Forelimb muscle (tissue), 1 donor: ENCODE data around the gene NOSTRIN. TPM values are rescaled to one million over a fixed set of nuclear protein-coding genes. Genes with fewer than 3 reads are reported as not detected.
"Not testable (repeated sequence)": the region's sequence is repeated elsewhere in the genome, so short reads cannot be mapped to it uniquely, and the experiment has no call there.

Experiments
- DNase-seq: peaks from one replicate; pipeline ENCODE4 v3.0.0-alpha.2; 2013; ENCODE audit warnings: low read depth
- polyA plus RNA-seq: library from polyadenylated mRNA; unstranded; fragments of 120-200 nt; gene quantifications from one replicate; pipeline ENCODE4 v1.2.1, GENCODE V29; 2013; ENCODE audit not compliant: insufficient read length

Gene NOSTRIN
- polyA plus RNA-seq, 1 donor, result 9.2 TPM

DNA sequence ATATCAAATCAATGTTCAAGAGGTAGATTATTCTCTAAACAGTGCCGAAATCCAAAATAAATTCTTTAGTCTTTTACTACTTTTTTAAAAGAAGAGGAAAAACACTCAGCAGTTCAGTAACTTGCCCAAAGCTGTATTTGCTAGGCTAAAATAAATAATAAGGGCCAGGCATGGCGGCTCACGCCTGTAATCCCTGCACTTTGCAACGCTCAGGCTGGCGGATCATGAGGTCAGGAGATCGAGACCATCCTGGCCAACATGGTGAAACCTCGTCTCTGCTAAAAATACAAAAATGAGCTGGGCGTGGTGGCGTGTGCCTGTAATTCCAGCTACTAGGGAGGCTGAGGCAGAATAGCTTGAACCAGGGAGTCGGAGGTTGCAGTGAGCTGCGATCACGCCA lies 79.7 kb downstream of the NOSTRIN start:
- DNase-seq, result not testable (repeated sequence)

DNA sequence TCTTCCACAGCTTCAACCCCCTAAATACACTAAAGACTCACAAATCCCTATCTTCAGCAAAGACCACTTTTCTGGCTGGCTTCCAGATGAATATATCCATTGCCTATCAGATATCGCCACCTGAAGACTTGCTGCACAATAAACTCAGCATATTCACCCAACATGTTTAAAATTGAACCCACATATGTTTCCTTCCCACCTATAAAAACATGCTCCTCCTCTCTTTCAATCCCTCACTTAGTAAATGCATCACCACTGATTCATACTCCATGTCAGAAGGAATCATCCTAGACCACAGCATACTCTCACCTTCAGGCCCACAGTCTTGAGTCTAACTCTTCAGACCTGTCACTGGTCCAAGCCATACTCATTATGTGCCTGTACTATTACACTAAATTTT lies 82.5 kb downstream of the NOSTRIN start:
- no peak for DNase-seq

DNA sequence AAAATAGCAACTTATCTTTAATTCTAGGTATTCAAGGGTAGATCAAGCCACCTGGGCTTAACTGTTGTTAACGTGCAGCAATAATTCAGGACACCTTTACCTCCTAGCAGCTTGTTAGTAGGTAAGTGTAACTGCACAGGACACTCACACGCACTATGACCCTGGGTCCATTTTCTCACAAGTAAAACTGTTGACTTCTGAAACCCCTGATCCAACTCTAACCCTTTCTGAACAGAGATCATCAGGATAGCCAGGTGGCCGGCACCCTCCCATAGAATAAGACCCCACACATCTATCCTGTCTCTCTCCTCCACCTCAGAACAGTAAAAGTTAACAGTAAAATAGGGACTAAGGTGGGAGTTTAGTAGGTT lies 87.2 kb downstream of the NOSTRIN start:
- DNase-seq, result no peak

- DNase-seq, result peak; percentile 84
Measured at GRCh38 chr2:168890006-168890782, 87.8 kb downstream of the NOSTRIN start, which contains the start of gene SPC25. Gene SPC25 (minus strand): TSS chr2:168890430. CDS start chr2:168889519, 911 bp downstream.

GRCh38 chr2:168892327-168892726 lies 89.9 kb downstream of the NOSTRIN start:
- DNase-seq, result no peak

DNA sequence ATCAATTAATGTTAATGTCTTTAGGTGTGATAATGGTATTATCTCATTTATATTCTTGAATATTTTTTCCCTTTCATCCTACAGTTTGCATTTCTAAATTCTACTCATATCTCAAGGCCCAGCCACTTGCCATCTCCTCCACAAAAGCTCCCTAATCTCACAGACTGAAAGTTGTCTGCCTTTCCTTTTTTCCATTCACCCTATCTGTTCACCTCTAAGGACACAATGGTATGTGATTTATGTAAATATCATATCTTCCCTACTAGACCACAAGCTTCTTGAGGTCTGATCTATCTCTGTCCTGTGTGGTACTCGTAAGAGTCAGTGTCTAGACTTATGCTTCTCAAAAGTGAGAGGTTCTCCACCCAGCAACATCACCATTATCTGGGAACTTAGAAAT lies 91.7 kb downstream of the NOSTRIN start:
- DNase-seq, result no peak

- DNase-seq, result no peak
Measured at GRCh38 chr2:168894720-168895119, 92.3 kb downstream of the NOSTRIN start.

GRCh38 chr2:168895771-168896170 lies 93.3 kb downstream of the NOSTRIN start:
- no peak for DNase-seq

DNA sequence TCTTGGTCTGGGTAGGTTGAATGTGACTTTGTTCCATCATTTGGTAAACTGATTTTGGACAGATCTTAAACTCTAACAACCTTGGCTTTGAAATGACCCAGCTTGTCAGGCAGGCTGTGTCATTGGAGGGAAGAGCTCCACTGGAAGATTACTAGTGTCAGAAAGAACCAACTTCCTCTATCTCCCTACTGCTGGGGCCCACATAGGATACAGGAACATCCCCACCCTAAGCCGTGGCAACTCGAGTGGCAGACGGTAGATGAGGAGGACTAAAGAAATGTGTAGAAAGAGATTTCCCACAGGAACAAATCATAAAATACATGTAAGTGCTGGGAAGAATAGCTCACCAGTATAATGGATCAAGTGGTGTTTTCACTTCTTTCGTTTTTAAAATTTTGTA lies 94.3 kb downstream of the NOSTRIN start:
- DNase-seq, result no peak

DNA sequence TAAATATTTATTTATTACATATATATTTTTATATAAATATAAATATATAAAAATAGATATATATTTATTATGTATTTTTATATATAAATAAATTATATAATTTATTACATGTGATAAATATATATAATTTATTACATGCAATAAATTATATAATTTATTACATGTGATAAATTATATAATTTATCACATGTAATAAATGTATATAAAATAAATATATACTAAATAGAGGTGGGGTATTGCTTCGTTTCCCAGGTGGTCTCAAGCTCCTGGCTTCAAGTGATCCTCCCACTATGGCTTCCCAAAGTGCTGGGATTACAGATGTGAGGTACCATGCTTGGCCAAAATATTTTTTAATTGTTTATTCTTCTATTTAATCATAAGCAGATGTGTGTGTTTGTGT lies 95.0 kb downstream of the NOSTRIN start:
- no peak for DNase-seq

GRCh38 chr2:168901003-168901402 lies 98.6 kb downstream of the NOSTRIN start, which contains the start of gene G6PC2:
Gene G6PC2 (plus strand): TSS chr2:168901291. CDS start chr2:168901332, 41 bp downstream.
- no peak for DNase-seq

GRCh38 chr2:168903888-168904287 lies 101.5 kb downstream of the NOSTRIN start:
- DNase-seq, result no peak

GRCh38 chr2:168904358-168904757 lies 101.9 kb downstream of the NOSTRIN start:
- DNase-seq, result no peak

GRCh38 chr2:168907940-168908662 lies 105.7 kb downstream of the NOSTRIN start:
- DNase-seq, result no peak

GRCh38 chr2:168910330-168910729 lies 107.9 kb downstream of the NOSTRIN start:
- no peak for DNase-seq

- DNase-seq, result no peak
Measured at GRCh38 chr2:168912466-168912865, 110.0 kb downstream of the NOSTRIN start.

- no peak for DNase-seq
Measured at GRCh38 chr2:168912901-168913369, 110.5 kb downstream of the NOSTRIN start.

GRCh38 chr2:168913495-168913894 lies 111.1 kb downstream of the NOSTRIN start:
- DNase-seq, result no peak

Other genes with a start within 250 kb of the NOSTRIN start
- gene SPC25, start 87.8 kb downstream of the NOSTRIN start, polyA plus RNA-seq, result 7.5 TPM
- gene G6PC2, start 98.7 kb downstream of the NOSTRIN start, polyA plus RNA-seq, result not detected
- gene ABCB11, start 228.7 kb downstream of the NOSTRIN start, polyA plus RNA-seq, result not detected